ENCODE results near the gene SRGAP1.
"Not testable (repeated sequence)": the region's sequence is repeated elsewhere in the genome, so short reads cannot be mapped to it uniquely, and the experiment has no call there.

The SRGAP1 gene

DNA sequence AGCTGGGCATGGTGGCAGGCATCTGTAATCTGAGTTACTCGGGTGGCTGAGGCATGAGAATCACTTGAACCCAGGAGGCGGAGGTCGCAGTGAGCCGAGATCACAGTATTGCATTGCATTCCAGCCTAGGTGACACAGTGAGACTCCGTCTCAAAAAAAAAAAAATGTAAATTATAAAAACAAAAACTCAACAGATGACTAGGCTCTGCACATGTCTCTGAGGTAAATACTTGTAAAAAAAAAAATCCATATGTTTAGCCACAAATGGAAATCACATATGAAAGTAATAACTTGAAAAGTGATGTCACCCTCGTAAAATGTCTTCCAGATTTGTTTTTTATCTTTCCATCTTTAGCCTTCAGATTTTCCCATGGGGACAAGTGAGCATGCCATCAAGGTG, 292.6 kb downstream of the SRGAP1 start:
- no peaks in the 10 kb centered on the region for H3K27me3 ChIP-seq (ENCODE audit: low read depth)
- H3K4me1 ChIP-seq, result no peaks in the 10 kb centered on the region
- no peak overlapping the region for H3K4me3 ChIP-seq
- H3K36me3 ChIP-seq (replicated peaks), result no peaks in the 10 kb centered on the region
- peaks cover 4% of the 10 kb centered on the region; the same call in 1 of the 2 replicates for H3K9me3 ChIP-seq
- in situ Hi-C loops (cut with MboI; ENCODE audit: low sequenced_read_pairs), result no loop called here
- no peak for DNase-seq (ENCODE audit: low spot score in 2 of 2)

DNA sequence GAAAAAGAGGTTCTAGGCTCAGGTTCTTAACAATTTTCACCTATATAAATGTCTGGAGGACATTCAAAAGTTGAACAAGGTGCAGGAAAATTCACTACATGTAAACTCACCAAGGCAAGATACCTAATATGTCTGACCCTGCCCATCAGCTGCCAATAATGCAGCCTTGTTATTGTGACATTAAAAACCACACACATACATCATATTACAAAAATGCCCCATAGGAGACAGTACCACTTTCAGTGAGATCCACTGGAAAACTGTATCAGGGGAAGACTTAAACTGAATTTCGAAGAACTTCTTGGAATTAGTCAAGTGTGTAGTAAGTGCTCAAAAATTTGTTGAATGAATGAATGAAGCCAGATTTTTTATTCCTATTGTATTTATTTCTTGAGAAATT, 294.5 kb downstream of the SRGAP1 start:
- in situ Hi-C loops (cut with MboI; ENCODE audit: low sequenced_read_pairs), result no loop called here
- no peaks in the 10 kb centered on the region for H3K27me3 ChIP-seq (ENCODE audit: low read depth)
- H3K9me3 ChIP-seq, result no peaks in the 10 kb centered on the region; the same call in 1 of the 2 replicates
- no peak overlapping the region for H3K4me3 ChIP-seq
- no peaks in the 10 kb centered on the region for H3K36me3 ChIP-seq (replicated peaks)
- DNase-seq (ENCODE audit: low spot score in 2 of 2), result no peak
- H3K4me1 ChIP-seq, result no peaks in the 10 kb centered on the region

DNA sequence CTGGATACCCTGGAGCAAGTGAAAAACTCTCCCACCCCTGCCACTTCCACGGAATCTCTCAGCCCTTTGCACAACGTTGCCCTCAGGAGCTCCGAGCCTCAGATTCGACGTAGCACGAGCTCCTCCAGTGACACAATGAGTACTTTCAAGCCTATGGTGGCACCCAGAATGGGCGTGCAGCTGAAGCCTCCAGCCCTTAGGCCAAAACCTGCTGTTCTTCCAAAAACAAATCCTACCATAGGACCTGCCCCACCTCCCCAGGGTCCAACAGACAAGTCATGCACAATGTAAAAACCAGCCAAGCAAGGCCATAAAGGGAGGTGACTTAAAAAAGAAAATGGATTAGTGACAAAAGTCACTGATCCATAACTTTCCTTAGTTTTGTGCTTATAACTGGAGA, 297.9 kb downstream of the SRGAP1 start:
- no peaks in the 10 kb centered on the region for H3K27me3 ChIP-seq (ENCODE audit: low read depth)
- no peaks in the 10 kb centered on the region for H3K4me1 ChIP-seq
- no peak overlapping the region for H3K4me3 ChIP-seq
- no peaks in the 10 kb centered on the region for H3K36me3 ChIP-seq (replicated peaks)
- no peaks in the 10 kb centered on the region for H3K9me3 ChIP-seq
- no peak for DNase-seq (ENCODE audit: low spot score in 2 of 2)
- in situ Hi-C loops (cut with MboI; ENCODE audit: low sequenced_read_pairs), result no loop called here

DNA sequence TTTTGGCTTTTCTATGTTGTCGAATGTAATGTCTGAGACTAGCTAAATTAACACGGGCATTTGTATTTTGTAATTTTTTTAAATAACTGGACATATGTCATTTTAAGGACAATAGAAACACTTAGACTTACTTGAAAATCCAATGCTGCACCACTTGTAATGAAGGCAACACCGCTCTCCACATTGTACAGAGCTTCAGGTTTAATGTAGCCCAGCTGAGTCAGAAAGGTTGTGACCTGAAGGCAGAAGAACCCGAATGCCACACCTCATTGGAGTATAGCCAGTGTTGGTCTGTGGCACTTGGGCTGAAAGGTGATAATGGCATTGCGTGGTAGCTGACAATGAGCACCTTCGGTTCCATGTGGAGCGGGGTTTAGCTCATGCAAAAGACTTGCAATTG, 298.3 kb downstream of the SRGAP1 start:
- Histone ChIP-seq H3K4me1 (no peaks in the 10 kb centered on the region), H3K4me3 (no peak overlapping the region), H3K9me3 (no peaks in the 10 kb centered on the region), H3K36me3 (replicated peaks) (no peaks in the 10 kb centered on the region), H3K27me3 (ENCODE audit: low read depth) (no peaks in the 10 kb centered on the region)
- DNase-seq (ENCODE audit: low spot score in 2 of 2), result no peak
- in situ Hi-C loops (cut with MboI; ENCODE audit: low sequenced_read_pairs), result no loop called here

DNA sequence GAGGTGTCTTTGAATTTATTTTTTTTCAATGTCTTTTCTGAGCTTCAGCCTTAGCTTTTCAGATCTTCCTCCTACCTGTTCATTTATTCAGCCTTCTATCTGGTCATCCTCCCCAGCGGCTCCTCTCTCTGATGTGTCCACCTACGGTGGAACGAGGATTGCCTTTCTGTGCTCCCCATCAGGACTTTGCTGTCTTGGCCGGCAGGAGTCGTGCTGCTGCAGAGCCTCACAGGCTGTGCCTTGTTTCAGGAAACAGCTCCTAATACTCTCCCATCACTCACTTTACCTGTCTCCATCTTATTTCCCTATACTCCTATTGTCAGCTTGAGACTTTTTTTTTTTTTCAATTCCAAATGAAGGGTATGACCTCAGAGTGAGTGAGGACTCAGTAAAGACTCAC, 300.7 kb downstream of the SRGAP1 start:
- H3K27me3 ChIP-seq (ENCODE audit: low read depth), result no peaks in the 10 kb centered on the region
- no peak overlapping the region for H3K4me3 ChIP-seq
- no peaks in the 10 kb centered on the region for H3K9me3 ChIP-seq
- in situ Hi-C loops (cut with MboI; ENCODE audit: low sequenced_read_pairs), result no loop called here
- DNase-seq (ENCODE audit: low spot score in 2 of 2), result no peak
- no peaks in the 10 kb centered on the region for H3K4me1 ChIP-seq
- no peaks in the 10 kb centered on the region for H3K36me3 ChIP-seq (replicated peaks)

DNA sequence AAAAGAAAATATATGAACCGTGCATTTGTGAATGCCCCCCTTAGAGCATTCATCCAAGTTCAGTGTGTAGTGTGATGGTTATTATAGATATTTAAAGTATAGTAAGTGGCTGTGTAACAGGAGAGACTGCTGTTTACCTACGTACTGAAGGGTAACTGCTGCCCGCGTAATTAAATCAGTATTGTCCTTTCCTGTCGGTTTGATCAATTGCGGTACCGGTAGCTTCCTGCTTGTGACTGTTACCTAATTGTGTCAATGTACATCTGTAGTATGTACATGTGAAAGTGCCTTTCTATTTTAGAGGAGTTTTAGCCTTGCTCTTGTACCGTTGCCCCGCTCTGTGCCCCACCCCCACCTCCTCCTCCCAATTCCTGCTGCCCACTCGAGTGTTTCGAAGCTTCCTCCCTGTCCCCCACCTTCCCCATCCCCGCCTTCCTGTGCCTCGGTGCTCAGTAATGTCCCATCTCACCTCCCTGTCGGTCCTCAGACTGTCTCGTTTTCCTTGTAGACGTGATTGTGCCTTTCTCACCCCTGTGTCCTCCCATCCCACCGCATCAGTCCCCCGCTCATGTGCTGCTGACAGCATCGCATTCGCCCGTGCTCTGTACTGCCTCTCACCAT, 302.6 kb downstream of the SRGAP1 start:
- Histone ChIP-seq H3K27me3 (ENCODE audit: low read depth) (no peaks in the 10 kb centered on the region), H3K36me3 (replicated peaks) (no peaks in the 10 kb centered on the region), H3K9me3 (no peaks in the 10 kb centered on the region), H3K4me1 (no peaks in the 10 kb centered on the region), H3K4me3 (no peak overlapping the region)
- in situ Hi-C loops (cut with MboI; ENCODE audit: low sequenced_read_pairs), result no loop called here
- DNase-seq (ENCODE audit: low spot score in 2 of 2), result no peak

DNA sequence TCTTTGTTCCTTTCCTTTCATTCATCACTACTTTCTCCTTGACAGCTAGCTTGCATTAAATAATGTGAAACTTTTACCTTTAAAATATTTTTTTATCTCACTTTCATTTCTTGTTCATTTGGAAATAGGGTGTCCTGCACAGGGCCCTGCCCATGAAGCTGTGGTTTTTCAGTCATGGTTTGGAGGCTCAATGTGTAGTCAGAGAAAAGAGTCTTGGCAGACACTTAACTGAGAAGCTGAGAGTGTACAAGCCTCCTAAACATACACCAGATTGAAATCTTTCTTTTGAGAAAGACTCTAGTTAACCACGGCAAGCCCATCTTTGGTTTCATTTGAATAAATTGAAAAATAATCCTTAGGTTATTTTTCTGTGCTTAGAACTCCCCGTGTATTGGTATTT, 303.4 kb downstream of the SRGAP1 start:
- DNase-seq (ENCODE audit: low spot score in 2 of 2), result no peak
- Histone ChIP-seq H3K36me3 (replicated peaks) (no peaks in the 10 kb centered on the region), H3K9me3 (no peaks in the 10 kb centered on the region), H3K27me3 (ENCODE audit: low read depth) (no peaks in the 10 kb centered on the region), H3K4me1 (no peaks in the 10 kb centered on the region), H3K4me3 (no peak overlapping the region)
- in situ Hi-C loops (cut with MboI; ENCODE audit: low sequenced_read_pairs), result no loop called here

DNA sequence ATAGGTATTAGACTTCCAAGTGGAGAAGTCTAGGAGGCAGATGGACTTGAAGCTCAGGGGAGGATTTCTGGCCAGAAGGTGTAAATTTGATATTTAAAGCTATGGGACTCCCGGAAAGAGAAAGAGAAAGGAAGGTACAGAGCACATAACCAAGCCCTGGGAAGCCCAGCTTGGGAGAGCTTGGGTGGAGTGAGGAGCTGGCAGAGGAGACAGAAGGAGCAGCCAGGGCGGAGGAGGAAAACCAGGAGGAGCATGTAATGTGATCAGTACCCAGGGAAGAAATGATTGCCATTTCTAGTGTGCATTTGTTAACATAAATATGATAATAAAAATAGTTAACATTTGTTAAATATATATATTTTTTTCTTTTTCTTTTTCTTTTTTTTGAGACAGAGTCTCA, 310.2 kb downstream of the SRGAP1 start:
- no peaks in the 10 kb centered on the region for H3K27me3 ChIP-seq (ENCODE audit: low read depth)
- in situ Hi-C loops (cut with MboI; ENCODE audit: low sequenced_read_pairs), result no loop called here
- H3K4me3 ChIP-seq, result no peak overlapping the region
- H3K36me3 ChIP-seq (replicated peaks), result no peaks in the 10 kb centered on the region
- no peaks in the 10 kb centered on the region for H3K9me3 ChIP-seq
- H3K4me1 ChIP-seq, result no peaks in the 10 kb centered on the region
- no peak for DNase-seq (ENCODE audit: low spot score in 2 of 2)

DNA sequence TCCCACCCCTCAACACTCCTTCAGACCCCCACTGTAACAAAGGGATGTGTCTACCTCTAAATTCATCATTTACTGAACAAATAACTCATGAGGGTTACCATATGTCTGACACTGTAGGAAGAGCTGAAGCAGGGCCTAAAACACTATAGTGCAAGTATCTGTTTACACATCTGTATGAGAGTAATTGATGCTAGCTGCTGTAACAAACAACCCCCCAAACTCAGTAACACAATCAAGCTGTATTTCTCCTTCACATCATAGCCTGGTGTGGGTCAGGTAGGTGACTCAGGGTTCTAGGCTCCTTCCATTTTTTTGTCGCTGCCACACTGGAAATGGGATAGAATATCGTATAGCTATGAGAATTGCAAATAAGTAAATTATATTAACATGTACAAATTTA, 312.6 kb downstream of the SRGAP1 start:
- Histone ChIP-seq H3K4me3 (no peak overlapping the region), H3K4me1 (no peaks in the 10 kb centered on the region), H3K9me3 (no peaks in the 10 kb centered on the region), H3K36me3 (replicated peaks) (no peaks in the 10 kb centered on the region), H3K27me3 (ENCODE audit: low read depth) (no peaks in the 10 kb centered on the region)
- no peak for DNase-seq (ENCODE audit: low spot score in 2 of 2)
- in situ Hi-C loops (cut with MboI; ENCODE audit: low sequenced_read_pairs), result no loop called here

DNA sequence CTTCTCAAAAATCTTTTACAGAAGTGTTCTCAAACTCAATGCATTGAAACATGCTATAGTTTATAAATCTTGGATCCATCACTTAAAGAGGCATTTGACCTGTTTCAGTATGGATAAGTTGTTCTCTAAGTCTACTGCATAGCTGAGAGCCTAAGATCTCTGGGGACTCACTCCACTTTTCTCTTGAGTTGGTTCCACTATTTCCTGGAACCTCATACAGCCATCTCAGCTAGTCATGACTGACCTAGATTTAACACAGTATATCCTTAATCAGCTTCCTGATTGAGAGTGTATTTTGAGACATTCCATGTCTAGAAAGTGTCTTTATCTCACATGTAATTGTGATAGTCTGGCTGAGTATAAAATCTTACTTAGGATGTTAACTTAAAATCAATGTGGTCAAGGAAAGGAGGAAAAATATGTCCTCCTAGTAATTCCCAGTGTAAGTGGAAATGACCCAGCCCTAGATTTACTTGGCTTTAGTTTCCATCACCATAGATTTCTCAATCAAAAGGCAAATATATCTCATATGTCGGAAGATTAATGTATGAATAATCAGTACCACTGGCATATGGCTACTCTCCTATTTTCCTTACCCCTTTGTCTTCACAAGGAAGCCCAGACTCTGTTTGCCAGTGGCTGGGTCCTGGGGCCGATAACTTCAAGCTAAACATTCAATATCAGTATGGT, 315.7 kb downstream of the SRGAP1 start:
- no peak for DNase-seq (ENCODE audit: low spot score in 2 of 2)
- in situ Hi-C loops (cut with MboI; ENCODE audit: low sequenced_read_pairs), result no loop called here
- no peaks in the 10 kb centered on the region for H3K27me3 ChIP-seq (ENCODE audit: low read depth)
- H3K9me3 ChIP-seq, result no peaks in the 10 kb centered on the region
- no peaks in the 10 kb centered on the region for H3K36me3 ChIP-seq (replicated peaks)
- H3K4me1 ChIP-seq, result no peaks in the 10 kb centered on the region
- H3K4me3 ChIP-seq, result no peak overlapping the region

DNA sequence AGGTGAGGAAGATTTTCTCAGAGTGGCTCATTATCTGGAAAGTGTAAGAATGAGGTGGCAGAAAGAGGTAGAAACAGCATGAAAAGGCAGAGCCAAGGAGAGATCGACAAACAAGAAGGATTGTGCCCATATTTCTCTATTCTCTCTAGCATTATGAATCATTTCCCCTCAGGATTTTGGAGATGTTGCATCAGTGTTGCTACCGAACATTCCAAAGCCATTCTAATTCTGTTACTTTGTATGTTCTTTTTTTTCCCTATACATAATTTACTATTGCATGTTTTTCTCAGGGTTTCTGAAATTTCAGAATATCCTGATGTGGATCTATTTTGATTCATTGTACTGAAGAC, 316.2 kb downstream of the SRGAP1 start:
- Histone ChIP-seq H3K36me3 (replicated peaks) (no peaks in the 10 kb centered on the region), H3K4me3 (no peak overlapping the region), H3K9me3 (no peaks in the 10 kb centered on the region), H3K4me1 (no peaks in the 10 kb centered on the region), H3K27me3 (ENCODE audit: low read depth) (no peaks in the 10 kb centered on the region)
- no peak for DNase-seq (ENCODE audit: low spot score in 2 of 2)
- in situ Hi-C loops (cut with MboI; ENCODE audit: low sequenced_read_pairs), result no loop called here

DNA sequence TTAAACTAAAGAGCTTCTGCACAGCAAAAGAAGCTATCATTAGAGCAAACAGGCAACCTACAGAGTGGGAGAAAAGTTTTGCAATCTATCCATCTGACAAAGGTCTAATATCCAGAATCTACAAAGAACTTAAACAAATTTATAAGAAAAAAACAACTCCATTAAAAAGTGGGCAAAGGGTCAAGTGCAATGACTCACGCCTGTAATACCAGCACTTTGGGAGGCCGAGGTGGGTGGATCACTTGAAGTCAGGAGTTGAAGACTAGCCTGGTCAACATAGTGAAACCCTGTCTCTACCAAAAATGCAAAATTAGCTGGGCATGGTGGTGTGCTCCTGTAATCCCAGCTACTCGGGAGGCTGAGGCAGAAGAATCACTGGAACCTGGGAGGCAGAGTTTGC, 322.1 kb downstream of the SRGAP1 start:
- H3K4me3 ChIP-seq; DNase-seq (ENCODE audit: low spot score in 2 of 2); in situ Hi-C loops (cut with MboI; ENCODE audit: low sequenced_read_pairs); H3K27me3 ChIP-seq (ENCODE audit: low read depth); H3K36me3 ChIP-seq (replicated peaks); H3K9me3 ChIP-seq: not testable (repeated sequence)
- peaks cover 18% of the 10 kb centered on the region for H3K4me1 ChIP-seq

DNA sequence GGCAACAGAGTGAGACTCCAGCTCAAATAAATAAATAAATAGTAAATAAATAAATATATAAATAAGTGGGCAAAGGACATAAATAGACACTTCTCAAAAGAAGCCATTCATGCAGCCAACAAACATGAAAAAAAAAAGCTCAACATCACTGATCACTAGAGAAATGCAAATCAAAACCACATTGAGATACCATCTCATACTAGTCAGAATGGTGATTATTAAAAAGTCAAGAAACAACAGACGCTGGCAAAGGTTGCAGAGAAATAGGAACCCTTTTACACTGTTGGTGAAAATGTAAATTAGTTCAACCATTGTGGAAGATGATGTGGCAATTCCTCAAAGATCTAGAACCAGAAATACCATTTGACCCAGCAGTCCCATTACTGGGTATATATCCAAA, 322.5 kb downstream of the SRGAP1 start:
- H3K9me3 ChIP-seq; in situ Hi-C loops (cut with MboI; ENCODE audit: low sequenced_read_pairs); H3K36me3 ChIP-seq (replicated peaks); H3K4me3 ChIP-seq; H3K27me3 ChIP-seq (ENCODE audit: low read depth); DNase-seq (ENCODE audit: low spot score in 2 of 2): not testable (repeated sequence)
- peaks cover 18% of the 10 kb centered on the region for H3K4me1 ChIP-seq

DNA sequence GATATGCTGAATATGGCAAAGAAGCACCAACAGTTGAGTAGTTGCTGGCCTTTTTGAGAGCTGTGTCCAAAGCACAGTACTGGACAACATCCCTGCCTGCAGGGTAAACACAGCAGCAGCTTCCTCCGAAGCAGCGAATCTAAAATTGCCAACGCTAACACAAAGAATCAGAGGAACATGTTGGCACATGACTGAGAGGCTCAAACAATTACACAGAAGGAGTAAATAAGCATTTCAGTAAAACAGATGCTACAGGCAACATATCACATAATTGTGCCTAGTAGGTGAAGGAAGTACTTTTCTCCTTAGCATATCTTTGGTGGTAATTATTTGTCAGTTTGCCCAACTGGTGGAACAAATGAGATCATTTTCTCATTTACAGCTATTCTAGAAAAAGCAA, 325.5 kb downstream of the SRGAP1 start:
- Histone ChIP-seq H3K4me3 (no peak overlapping the region), H3K27me3 (ENCODE audit: low read depth) (no peaks in the 10 kb centered on the region), H3K4me1 (peaks cover 18% of the 10 kb centered on the region), H3K9me3 (no peaks in the 10 kb centered on the region), H3K36me3 (replicated peaks) (no peaks in the 10 kb centered on the region)
- in situ Hi-C loops (cut with MboI; ENCODE audit: low sequenced_read_pairs), result no loop called here
- peak; percentile 47 to 62 for DNase-seq (ENCODE audit: low spot score in 2 of 2)

DNA sequence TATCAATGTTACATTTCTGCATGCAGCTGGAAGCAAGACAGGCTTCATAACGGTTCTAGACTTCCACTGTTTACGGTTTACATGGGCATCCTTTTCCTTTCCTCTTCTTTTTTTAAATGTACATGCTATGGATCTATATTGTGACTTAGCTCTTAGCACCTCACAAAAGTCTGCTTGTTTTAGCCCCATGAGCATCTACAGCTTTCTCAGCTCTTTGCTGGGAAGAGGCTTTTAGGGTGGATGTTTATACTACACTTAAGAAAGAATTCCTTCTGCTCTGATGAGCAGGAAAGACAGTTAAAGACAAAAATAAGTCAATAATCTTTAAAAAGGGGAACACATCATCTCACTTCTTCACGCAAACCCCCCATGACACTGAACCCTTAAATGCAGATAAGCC, 326.2 kb downstream of the SRGAP1 start:
- Histone ChIP-seq H3K4me3 (no peak overlapping the region), H3K36me3 (replicated peaks) (no peaks in the 10 kb centered on the region), H3K9me3 (no peaks in the 10 kb centered on the region), H3K4me1 (peaks cover 18% of the 10 kb centered on the region), H3K27me3 (ENCODE audit: low read depth) (no peaks in the 10 kb centered on the region)
- in situ Hi-C loops (cut with MboI; ENCODE audit: low sequenced_read_pairs), result no loop called here
- DNase-seq (ENCODE audit: low spot score in 2 of 2), result no peak

Data from HAP-1 (cell line).